ENCODE results near the gene SLC25A23. TPM values are rescaled to one million over a fixed set of nuclear protein-coding genes. Genes with fewer than 3 reads are reported as not detected.
A peak's percentile ranks its signal among the peaks of the same experiment; 100 is the strongest.

SLC25A23 gene
- total RNA-seq, 1 experiment from 2014 or later, result 42.9 TPM

DNA sequence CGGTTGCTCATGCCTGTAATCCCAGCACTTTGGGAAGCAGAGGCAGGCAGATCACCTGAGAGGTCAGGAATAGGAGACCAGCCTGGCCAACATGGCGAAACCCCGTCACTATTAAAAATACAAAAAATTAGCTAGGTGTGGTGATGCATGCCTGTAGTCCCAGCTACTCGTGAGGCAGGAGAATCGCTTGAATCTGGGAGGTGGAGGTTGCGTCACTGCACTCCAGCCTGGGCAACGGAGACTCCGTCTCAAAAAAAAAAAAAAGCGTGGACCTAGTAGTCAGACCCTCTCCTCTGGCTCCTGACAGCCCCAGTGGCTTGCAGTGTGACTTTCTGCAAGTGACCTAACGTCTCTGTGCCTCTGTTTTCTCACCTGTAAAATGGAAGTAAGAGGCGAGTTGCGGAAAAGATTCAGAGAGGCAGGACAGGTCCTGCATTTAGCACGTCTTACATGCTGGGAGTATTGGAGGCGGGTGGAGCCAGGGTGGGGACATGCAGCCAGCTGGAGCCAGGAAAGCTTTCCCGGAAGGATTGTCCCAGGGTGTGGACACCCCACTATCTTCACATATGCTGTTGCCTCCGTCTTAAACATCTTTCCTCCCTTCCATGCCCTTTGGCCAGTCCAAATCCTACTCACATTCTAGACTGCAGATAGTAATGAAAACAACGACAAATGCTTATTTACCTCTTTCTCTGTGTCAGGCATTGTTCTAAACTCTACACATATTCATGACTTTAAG lies 39.6 kb upstream of the SLC25A23 start:
- no peaks in the 10 kb centered on the region for H3K9me3 ChIP-seq (ENCODE audit: control insufficient read depth, low read depth, low read length)
- no peak overlapping the region for H3K4me2 ChIP-seq (ENCODE audit: insufficient read depth, insufficient read length, low read length)
- no peak overlapping the region for H3K23ac ChIP-seq (ENCODE audit: insufficient read length, low read depth, low read length)
- H3K36me3 Mint-ChIP-seq (ENCODE audit: insufficient read depth in 1 of 3, low read depth in 3 of 3), result peaks cover 0 to 24% (median 4%) of the 10 kb centered on the region in 3 experiments
- H2BK120ac ChIP-seq (ENCODE audit: low read depth, low read length, poor library complexity, severe bottlenecking), result no peak overlapping the region
- no peak overlapping the region for H4K5ac ChIP-seq (ENCODE audit: insufficient read length, low read depth, low read length)
- H3K27me3 Mint-ChIP-seq (ENCODE audit: low read depth), result peaks cover 28% of the 10 kb centered on the region
- H4K20me1 ChIP-seq (ENCODE audit: control insufficient read depth, insufficient read depth, insufficient read length), result no peaks in the 10 kb centered on the region
- TF ChIP-seq, protein P1, sequence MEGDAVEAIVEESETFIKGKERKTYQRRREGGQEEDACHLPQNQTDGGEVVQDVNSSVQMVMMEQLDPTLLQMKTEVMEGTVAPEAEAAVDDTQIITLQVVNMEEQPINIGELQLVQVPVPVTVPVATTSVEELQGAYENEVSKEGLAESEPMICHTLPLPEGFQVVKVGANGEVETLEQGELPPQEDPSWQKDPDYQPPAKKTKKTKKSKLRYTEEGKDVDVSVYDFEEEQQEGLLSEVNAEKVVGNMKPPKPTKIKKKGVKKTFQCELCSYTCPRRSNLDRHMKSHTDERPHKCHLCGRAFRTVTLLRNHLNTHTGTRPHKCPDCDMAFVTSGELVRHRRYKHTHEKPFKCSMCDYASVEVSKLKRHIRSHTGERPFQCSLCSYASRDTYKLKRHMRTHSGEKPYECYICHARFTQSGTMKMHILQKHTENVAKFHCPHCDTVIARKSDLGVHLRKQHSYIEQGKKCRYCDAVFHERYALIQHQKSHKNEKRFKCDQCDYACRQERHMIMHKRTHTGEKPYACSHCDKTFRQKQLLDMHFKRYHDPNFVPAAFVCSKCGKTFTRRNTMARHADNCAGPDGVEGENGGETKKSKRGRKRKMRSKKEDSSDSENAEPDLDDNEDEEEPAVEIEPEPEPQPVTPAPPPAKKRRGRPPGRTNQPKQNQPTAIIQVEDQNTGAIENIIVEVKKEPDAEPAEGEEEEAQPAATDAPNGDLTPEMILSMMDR (conservative IDR thresholded peaks at IDR 0.05), result no peak
- H3K56ac ChIP-seq (ENCODE audit: insufficient read length, low read depth, low read length), result no peak overlapping the region
- H3K4ac ChIP-seq (ENCODE audit: low read depth, low read length), result no peak overlapping the region
- H3K27ac Mint-ChIP-seq, result peak overlapping the region in 1 of 3 experiments; percentile 26; a peak in 1 of 7 replicates
- H3K27ac ChIP-seq (ENCODE audit: insufficient read length, low read depth, low read length), result no peak overlapping the region
- DNase-seq, result no peak
- H3T11ph ChIP-seq (ENCODE audit: low read length), result no peak overlapping the region
- H3K27me3 ChIP-seq (ENCODE audit: insufficient read depth, low read length), result no peaks in the 10 kb centered on the region
- peaks cover 9% of the 10 kb centered on the region for H3K23me2 ChIP-seq (ENCODE audit: insufficient read length, low read depth, low read length, poor library complexity, severe bottlenecking)
- no peaks in the 10 kb centered on the region for H3K79me2 ChIP-seq (ENCODE audit: insufficient read depth, low read length)
- no peak overlapping the region for H4K91ac ChIP-seq (ENCODE audit: insufficient read length, low read depth, low read length)
- no CpG with 5 or more reads among the region's 17 CpGs for WGBS (ENCODE audit: extremely low coverage, insufficient read length, low lambda C conversion rate)
- no peak overlapping the region for H2BK15ac ChIP-seq (ENCODE audit: low read depth, low read length)
- no peaks in the 10 kb centered on the region for H3K4me1 ChIP-seq (ENCODE audit: insufficient read depth, low read length)
- H2BK5ac ChIP-seq (ENCODE audit: insufficient read length, low read length), result no peak overlapping the region
- no peak overlapping the region for H2AK5ac ChIP-seq (ENCODE audit: insufficient read length, low read length)
- no peak overlapping the region for H2BK12ac ChIP-seq (ENCODE audit: insufficient read length, low read depth, low read length)
- H2BK20ac ChIP-seq (ENCODE audit: low read depth, low read length, poor library complexity, severe bottlenecking), result no peak overlapping the region
- peaks cover 7 to 9% of the 10 kb centered on the region in 2 experiments for H3K4me1 Mint-ChIP-seq
- no peak overlapping the region for H3K9ac ChIP-seq (ENCODE audit: extremely low read depth, insufficient read length, low read length)
- H4K8ac ChIP-seq (replicated peaks; ENCODE audit: insufficient read length, low read depth, low read length), result no peak overlapping the region
- H3K4me3 Mint-ChIP-seq, result no peak overlapping the region
- no peak overlapping the region for H3K18ac ChIP-seq (ENCODE audit: insufficient read length, low read depth, low read length)
- H2AFZ ChIP-seq (ENCODE audit: low read length), result no peak overlapping the region
- no peaks in the 10 kb centered on the region for H3K9me3 Mint-ChIP-seq
- H3K14ac ChIP-seq (ENCODE audit: insufficient read depth, low read length), result no peak overlapping the region
- H3K79me1 ChIP-seq (ENCODE audit: insufficient read depth, low read depth, low read length, poor library complexity, severe bottlenecking), result no peaks in the 10 kb centered on the region

Data from H9 (cell line).